SK-N-SH treated with all-trans-retinoic acid at 6 μM for 48 hours (cell line): ENCODE data around the gene TFDP3.

Source experiments
- ATAC-seq: fragments of 200-7000 bp; cut with Tn5 transposase; 3 replicates; pipeline ENCODE4 v1.9.1; 2020; ENCODE audit warnings: mild to moderate bottlenecking, moderate library complexity
- BACH2 ChIP-seq: fragments of 250-450 bp; sonication (Bioruptor Pico); IDR thresholded peaks from 2 replicates; pipeline ENCODE4 v1.9.0; 2021; ENCODE audit warnings: mild to moderate bottlenecking, borderline replicate concordance
- ESRRG ChIP-seq: fragments of 250-450 bp; sonication (Bioruptor Pico); IDR thresholded peaks from 2 replicates; pipeline ENCODE4 v1.6.1; 2021; ENCODE audit warnings: mild to moderate bottlenecking
- GLIS3 ChIP-seq: fragments of 250-450 bp; sonication (Bioruptor Pico); IDR thresholded peaks from 2 replicates; pipeline ENCODE4 v1.5.0; 2020; ENCODE audit warnings: mild to moderate bottlenecking, moderate library complexity
- ISL1 ChIP-seq: fragments of 250-450 bp; sonication (Bioruptor Pico); IDR thresholded peaks from 2 replicates; pipeline ENCODE4 v2.1.2; 2022; ENCODE audit warnings: mild to moderate bottlenecking, moderate library complexity
- OSR1 ChIP-seq: fragments of 250-450 bp; sonication (Bioruptor Pico); IDR thresholded peaks from 2 replicates; pipeline ENCODE4 v1.8.0; 2022; ENCODE audit warnings: moderate library complexity, mild to moderate bottlenecking, inconsistent platforms
- POU6F1 ChIP-seq: fragments of 250-450 bp; sonication (Bioruptor Pico); IDR thresholded peaks from 2 replicates; pipeline ENCODE4 v1.8.0; 2021; ENCODE audit warnings: low read depth, mild to moderate bottlenecking, moderate library complexity, borderline replicate concordance
- PPARA ChIP-seq: fragments of 250-450 bp; sonication (Bioruptor Pico); IDR thresholded peaks from 2 replicates; pipeline ENCODE4 v1.5.0; 2020; ENCODE audit warnings: mild to moderate bottlenecking, borderline replicate concordance
- RARB ChIP-seq: fragments of 250-450 bp; sonication (Bioruptor Pico); IDR thresholded peaks from 2 replicates; pipeline ENCODE4 v1.8.0; 2021; ENCODE audit warnings: mild to moderate bottlenecking, moderate library complexity
- SNAI2 ChIP-seq: fragments of 250-450 bp; sonication (Bioruptor Pico); IDR thresholded peaks from 2 replicates; pipeline ENCODE4 v1.5.0; 2020; ENCODE audit warnings: mild to moderate bottlenecking, moderate library complexity
- TCF4 ChIP-seq: fragments of 250-450 bp; sonication (Bioruptor Pico); IDR thresholded peaks from 2 replicates; pipeline ENCODE4 v1.8.0; 2021; ENCODE audit warnings: mild to moderate bottlenecking, moderate library complexity, borderline replicate concordance
- TOX ChIP-seq: fragments of 250-450 bp; sonication (Bioruptor Pico); IDR thresholded peaks from 2 replicates; pipeline ENCODE4 v1.8.0; 2021; ENCODE audit warnings: mild to moderate bottlenecking, moderate library complexity, borderline replicate concordance
- ZC3H10 ChIP-seq: fragments of 250-450 bp; sonication (Bioruptor Pico); IDR thresholded peaks from 2 replicates; pipeline ENCODE4 v1.5.1; 2021; ENCODE audit warnings: mild to moderate bottlenecking, moderate library complexity
- ZFP3 ChIP-seq: fragments of 250-450 bp; sonication (Bioruptor Pico); IDR thresholded peaks from 2 replicates; pipeline ENCODE4 v1.5.0; 2020; ENCODE audit warnings: mild to moderate bottlenecking, moderate library complexity
- ZFP30 ChIP-seq: fragments of 450-650 bp; formaldehyde crosslinking; IDR thresholded peaks from 2 replicates; pipeline ENCODE4 v1.5.0; 2022; ENCODE audit warnings: mild to moderate bottlenecking, moderate library complexity
- ZNF565 ChIP-seq: fragments of 450-650 bp; formaldehyde crosslinking; conservative IDR thresholded peaks from 2 replicates; pipeline ENCODE4 v1.5.0; 2020; ENCODE audit warnings: low read depth, mild to moderate bottlenecking, moderate library complexity
- ZNF70 ChIP-seq: fragments of 450-650 bp; formaldehyde crosslinking; IDR thresholded peaks from 2 replicates; pipeline ENCODE4 v1.5.0; 2020; ENCODE audit warnings: mild to moderate bottlenecking, moderate library complexity
- ZNF8 ChIP-seq: fragments of 450-650 bp; formaldehyde crosslinking; IDR thresholded peaks from 2 replicates; pipeline ENCODE4 v1.5.0; 2020; ENCODE audit warnings: mild to moderate bottlenecking, moderate library complexity
- TF ChIP-seq, protein P1 (sequence below): fragments of 250-450 bp; sonication (Bioruptor Pico); IDR thresholded peaks from 2 replicates; pipeline ENCODE4 v1.8.0; 2020; ENCODE audit warnings: mild to moderate bottlenecking, moderate library complexity, borderline replicate concordance
- TF ChIP-seq, protein P2 (sequence below): fragments of 250-450 bp; sonication (Bioruptor Pico); IDR thresholded peaks from 2 replicates; pipeline ENCODE4 v1.5.1; 2020; ENCODE audit warnings: low read depth, mild to moderate bottlenecking, moderate library complexity
- TF ChIP-seq, protein P3 (sequence below): fragments of 250-450 bp; sonication (Bioruptor Pico); IDR thresholded peaks from 2 replicates; pipeline ENCODE4 v1.5.0; 2020; ENCODE audit warnings: mild to moderate bottlenecking, moderate library complexity

The TFDP3 gene

DNA sequence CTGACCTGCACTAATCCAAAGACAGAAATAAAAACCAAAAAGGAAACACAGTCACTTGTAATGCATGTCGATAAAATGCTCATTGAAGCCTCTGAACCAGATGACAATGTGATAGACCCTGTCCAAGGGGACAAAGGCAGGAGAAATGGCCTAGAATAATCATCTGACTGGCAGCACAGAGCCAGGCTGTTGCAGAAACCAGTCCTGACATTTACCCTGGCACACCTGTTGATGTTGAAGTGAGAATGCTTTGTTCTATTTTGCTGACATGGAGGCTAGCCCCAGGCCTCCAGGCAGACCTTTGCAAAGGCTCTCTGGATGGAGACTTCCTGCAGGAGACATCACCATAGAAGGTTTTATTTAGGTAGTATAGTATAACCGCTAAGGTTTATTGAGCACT, 41.0 kb downstream of the TFDP3 start:
- ATAC-seq = no peak
- TF ChIP-seq ZNF8 (CRISPR knock-in tag) = no peak
- no peak for TF ChIP-seq OSR1 (CRISPR knock-in tag)
- no peak for TF ChIP-seq ESRRG (CRISPR knock-in tag)
- TF ChIP-seq ZC3H10 = no peak
- no peak for TF ChIP-seq TOX (CRISPR knock-in tag)
- TF ChIP-seq TCF4 (CRISPR knock-in tag) = no peak
- no peak for TF ChIP-seq RARB (CRISPR knock-in tag)
- TF ChIP-seq ZFP30 (CRISPR knock-in tag) = no peak
- TF ChIP-seq, protein P1, sequence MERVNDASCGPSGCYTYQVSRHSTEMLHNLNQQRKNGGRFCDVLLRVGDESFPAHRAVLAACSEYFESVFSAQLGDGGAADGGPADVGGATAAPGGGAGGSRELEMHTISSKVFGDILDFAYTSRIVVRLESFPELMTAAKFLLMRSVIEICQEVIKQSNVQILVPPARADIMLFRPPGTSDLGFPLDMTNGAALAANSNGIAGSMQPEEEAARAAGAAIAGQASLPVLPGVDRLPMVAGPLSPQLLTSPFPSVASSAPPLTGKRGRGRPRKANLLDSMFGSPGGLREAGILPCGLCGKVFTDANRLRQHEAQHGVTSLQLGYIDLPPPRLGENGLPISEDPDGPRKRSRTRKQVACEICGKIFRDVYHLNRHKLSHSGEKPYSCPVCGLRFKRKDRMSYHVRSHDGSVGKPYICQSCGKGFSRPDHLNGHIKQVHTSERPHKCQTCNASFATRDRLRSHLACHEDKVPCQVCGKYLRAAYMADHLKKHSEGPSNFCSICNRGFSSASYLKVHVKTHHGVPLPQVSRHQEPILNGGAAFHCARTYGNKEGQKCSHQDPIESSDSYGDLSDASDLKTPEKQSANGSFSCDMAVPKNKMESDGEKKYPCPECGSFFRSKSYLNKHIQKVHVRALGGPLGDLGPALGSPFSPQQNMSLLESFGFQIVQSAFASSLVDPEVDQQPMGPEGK = no peak
- no peak for TF ChIP-seq POU6F1

DNA sequence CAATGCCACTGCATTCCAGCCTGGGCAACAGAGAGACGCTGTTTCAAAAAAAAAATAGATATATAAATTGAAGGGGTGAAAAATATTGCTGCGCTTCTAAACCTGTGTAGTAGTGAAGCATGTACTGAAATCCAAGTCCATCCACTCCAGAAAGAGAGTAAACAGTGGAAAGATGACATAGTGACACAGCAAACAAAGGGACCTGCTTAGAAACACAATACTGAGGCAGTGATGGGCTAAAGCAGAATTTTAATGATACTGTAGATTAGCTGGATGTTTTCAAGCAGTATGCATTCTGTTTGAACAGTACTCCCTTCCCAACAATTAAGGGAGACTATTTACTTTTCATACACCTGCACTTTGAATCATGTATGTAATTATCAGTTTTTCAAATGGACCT, 42.5 kb downstream of the TFDP3 start:
- TF ChIP-seq ZFP3 (no peak), ZFP30 (CRISPR knock-in tag) (no peak), ZNF70 (CRISPR knock-in tag) (no peak), ISL1 (no peak), GLIS3 (CRISPR knock-in tag) (no peak), SNAI2 (CRISPR knock-in tag) (no peak), BACH2 (CRISPR knock-in tag) (no peak), POU6F1 (no peak), OSR1 (CRISPR knock-in tag) (no peak), ESRRG (CRISPR knock-in tag) (no peak), ZNF565 (CRISPR knock-in tag) (no peak), PPARA (no peak), TOX (CRISPR knock-in tag) (no peak), ZC3H10 (no peak), TCF4 (CRISPR knock-in tag) (no peak)
- TF ChIP-seq, protein P2, sequence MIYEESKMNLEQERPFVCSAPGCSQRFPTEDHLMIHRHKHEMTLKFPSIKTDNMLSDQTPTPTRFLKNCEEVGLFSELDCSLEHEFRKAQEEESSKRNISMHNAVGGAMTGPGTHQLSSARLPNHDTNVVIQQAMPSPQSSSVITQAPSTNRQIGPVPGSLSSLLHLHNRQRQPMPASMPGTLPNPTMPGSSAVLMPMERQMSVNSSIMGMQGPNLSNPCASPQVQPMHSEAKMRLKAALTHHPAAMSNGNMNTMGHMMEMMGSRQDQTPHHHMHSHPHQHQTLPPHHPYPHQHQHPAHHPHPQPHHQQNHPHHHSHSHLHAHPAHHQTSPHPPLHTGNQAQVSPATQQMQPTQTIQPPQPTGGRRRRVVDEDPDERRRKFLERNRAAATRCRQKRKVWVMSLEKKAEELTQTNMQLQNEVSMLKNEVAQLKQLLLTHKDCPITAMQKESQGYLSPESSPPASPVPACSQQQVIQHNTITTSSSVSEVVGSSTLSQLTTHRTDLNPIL (CRISPR knock-in tag) = no peak
- TF ChIP-seq, protein P1 = no peak
- TF ChIP-seq, protein P3, sequence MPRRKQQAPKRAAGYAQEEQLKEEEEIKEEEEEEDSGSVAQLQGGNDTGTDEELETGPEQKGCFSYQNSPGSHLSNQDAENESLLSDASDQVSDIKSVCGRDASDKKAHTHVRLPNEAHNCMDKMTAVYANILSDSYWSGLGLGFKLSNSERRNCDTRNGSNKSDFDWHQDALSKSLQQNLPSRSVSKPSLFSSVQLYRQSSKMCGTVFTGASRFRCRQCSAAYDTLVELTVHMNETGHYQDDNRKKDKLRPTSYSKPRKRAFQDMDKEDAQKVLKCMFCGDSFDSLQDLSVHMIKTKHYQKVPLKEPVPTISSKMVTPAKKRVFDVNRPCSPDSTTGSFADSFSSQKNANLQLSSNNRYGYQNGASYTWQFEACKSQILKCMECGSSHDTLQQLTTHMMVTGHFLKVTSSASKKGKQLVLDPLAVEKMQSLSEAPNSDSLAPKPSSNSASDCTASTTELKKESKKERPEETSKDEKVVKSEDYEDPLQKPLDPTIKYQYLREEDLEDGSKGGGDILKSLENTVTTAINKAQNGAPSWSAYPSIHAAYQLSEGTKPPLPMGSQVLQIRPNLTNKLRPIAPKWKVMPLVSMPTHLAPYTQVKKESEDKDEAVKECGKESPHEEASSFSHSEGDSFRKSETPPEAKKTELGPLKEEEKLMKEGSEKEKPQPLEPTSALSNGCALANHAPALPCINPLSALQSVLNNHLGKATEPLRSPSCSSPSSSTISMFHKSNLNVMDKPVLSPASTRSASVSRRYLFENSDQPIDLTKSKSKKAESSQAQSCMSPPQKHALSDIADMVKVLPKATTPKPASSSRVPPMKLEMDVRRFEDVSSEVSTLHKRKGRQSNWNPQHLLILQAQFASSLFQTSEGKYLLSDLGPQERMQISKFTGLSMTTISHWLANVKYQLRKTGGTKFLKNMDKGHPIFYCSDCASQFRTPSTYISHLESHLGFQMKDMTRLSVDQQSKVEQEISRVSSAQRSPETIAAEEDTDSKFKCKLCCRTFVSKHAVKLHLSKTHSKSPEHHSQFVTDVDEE (CRISPR knock-in tag) = no peak
- ATAC-seq = no peak

DNA sequence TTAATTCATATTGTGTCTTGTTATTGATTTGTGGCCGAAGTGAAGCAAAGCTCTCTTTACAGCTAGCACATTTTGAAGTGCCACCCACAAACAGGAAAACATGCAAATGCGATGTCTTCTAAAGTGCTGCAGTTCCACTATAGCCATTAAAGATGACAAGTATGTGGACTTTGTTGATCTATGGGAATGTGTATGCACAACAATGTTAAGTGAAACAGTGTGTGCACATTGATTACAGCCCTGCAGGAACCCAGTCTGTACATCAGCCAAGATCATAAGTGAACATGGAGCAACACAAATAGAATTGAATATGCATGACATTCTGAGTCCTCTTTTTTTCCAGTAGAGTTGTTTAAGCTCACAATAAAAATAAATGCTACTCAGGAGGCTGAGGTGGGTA, 43.0 kb downstream of the TFDP3 start:
- no peak for ATAC-seq
- no peak for TF ChIP-seq TCF4 (CRISPR knock-in tag)
